Midbrain (tissue), 1 donor: ENCODE measurements around the gene TRIM58.

Experiments used
- DNase-seq: peaks from one replicate; lab custom pipeline; 2025; lab: John Stamatoyannopoulos, UW

TRIM58 gene

GRCh38 chr1:247884797-247885413 is 27.9 kb downstream of the TRIM58 start:
- no peak for DNase-seq

DNA sequence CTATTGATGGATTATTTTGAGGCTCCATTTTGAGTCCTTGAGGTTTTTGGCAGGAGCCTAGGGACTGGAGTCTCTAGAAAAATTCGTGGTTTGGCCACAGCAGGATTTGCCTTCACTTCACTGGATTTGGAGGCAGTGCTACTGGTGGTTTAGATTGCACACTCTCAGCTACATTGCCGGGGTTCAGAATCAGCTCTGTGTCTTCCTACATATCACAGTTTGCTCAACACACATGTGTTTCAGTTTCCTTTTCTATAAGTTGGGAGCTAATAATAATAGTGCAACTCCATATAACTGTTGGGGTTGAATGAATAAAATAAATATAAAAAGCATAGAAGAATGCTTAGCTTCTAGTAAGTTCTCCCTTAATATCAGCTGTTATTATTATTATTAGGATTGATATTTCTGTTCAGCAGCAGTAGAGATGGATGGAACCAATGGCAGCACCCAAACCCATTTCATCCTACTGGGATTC is 38.2 kb downstream of the TRIM58 start, which contains the start of gene OR2W3:
OR2W3 (plus strand) TSS at position 425 of the 475 bp plus-strand sequence; CDS start at position 425, 0 bp downstream.
- no peak for DNase-seq

- no peak for DNase-seq
Measured at GRCh38 chr1:247895976-247896375, 39.0 kb downstream of the TRIM58 start.

DNA sequence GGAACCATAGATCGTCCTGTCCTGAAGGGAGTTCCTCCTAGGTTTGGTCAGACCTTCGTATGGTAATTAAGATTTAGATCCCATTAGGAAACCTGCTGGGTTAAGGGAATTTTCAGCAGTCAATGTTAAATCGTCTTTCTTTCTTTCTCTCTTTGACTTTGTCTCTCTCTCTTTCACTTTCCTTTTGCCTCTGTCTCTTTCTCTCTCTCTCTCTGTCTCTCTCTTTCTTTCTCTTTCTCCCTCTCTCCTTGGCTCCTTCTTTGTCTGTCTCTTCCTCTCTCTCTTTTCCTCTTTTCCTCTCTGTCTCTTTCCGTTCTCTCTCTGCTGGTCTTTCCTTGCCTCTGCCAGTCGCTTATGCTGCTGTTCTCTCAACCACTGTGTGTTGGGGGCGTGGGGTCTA is 47.1 kb downstream of the TRIM58 start:
- no peak for DNase-seq

DNA sequence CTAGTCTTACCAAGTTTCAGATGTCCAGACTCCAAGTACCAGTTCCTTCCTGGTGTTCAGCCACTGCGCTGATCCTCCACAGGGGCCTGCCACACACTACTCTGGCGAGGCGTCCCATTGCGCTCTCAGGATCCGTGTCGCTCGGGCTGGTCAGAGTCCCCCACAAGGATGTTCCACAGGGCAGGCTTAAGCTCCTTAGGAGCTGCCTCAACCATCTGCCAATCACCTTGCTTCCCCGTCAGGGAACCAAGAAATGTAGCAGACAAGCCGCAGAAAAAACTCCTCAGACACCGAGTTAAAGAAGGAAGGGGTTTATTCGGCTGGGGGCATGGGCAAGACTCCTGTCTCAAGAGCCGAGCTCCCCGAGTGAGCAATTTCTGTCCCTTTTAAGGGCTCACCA is 48.2 kb downstream of the TRIM58 start:
- no peak for DNase-seq

GRCh38 chr1:247905910-247906503 is 49.0 kb downstream of the TRIM58 start:
- no peak for DNase-seq

GRCh38 chr1:247906504-247907047 is 49.6 kb downstream of the TRIM58 start:
- DNase-seq = no peak

DNA sequence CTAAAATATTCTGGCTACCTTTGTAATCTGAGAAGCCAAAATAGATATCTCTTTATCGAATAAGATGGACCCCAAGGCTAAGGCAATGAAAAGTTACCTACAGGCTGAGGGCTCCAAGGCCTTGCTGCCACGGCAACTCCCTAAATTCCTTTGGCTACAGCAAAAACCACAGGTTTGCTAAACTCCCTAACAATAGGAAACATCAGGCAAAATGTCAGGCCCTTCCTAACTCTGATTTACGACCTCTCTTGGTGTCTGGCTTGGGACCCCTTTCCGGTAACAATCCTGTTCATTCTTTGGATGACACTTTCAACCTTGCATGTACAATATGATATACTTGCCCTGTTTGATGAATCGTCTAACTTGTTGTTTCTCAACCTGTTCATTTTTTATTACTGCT is 51.8 kb downstream of the TRIM58 start:
- no peak for DNase-seq

DNA sequence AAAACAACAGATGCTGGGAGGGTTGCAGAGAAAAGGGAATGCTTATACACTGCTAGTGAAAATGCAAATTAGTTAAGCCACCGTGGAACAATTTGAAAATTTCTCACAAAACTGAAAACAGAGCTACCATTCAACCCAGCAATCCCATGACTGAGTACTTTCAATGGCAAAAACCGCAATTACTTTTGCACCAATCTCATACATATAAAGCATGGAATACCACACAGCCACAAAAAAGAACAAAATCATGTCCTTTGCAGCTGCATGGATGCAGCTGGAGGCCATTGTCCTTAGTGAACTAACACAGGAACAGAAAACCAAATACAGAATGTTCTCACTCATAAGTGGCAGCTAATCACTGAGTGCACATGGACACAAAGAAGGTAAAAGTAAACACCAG is 56.8 kb downstream of the TRIM58 start:
- DNase-seq = no peak

- DNase-seq = no peak
Measured at GRCh38 chr1:247914941-247915662, 58.1 kb downstream of the TRIM58 start.

- no peak for DNase-seq
Measured at GRCh38 chr1:247919952-247920351, 63.0 kb downstream of the TRIM58 start, which contains the start of gene OR2T8. TSS of gene OR2T8 (plus strand) at chr1:247920252. CDS start at chr1:247921018, 766 bp downstream.

DNA sequence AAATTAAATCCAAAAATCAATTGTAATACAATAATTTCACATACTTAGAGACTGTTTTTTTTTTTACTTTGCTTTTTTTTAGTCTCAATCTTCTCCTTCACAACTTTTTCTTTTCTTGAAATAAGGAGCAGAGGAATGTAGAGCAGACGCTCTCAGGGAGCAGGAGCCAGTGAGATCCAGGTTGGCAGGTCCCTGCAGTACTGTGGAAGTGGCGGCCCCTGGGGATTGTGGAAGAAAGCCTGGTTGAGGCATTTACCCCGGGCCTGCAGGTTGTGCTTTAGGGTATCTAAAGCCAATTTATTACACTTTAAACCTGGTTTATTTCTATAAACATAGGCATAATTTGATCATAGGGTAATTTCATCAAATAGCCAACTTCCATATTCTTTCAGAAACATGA is 67.0 kb downstream of the TRIM58 start:
- no peak for DNase-seq

- DNase-seq = no peak
Measured at GRCh38 chr1:247924868-247925267, 67.9 kb downstream of the TRIM58 start, which contains the start of gene OR2AJ1. TSS of gene OR2AJ1 (plus strand) at chr1:247924889. CDS start at chr1:247933769, 8,880 bp downstream.
